Esophagus muscularis mucosa (tissue), 4 donors: Measurements from ENCODE around the gene DISC1. TPM values are rescaled to one million over a fixed set of nuclear protein-coding genes. Genes with fewer than 3 reads are reported as not detected.

ENCODE experiments used
- DNase-seq: peaks from one replicate; pipeline ENCODE4 v3.0.0-alpha.2; 2017; ENCODE audit errors: extremely low spot score
- H3K27ac ChIP-seq, 4 donors: fragments of 200-600 bp; sonication (generic); replicated peaks in 1 of 4; 1 replicate in 3 of 4; 2 replicates in 1 of 4; pipeline ENCODE4 v1.5.1; 2016 to 2019; ENCODE audit warnings: mild to moderate bottlenecking in 1 of 4
- H3K27me3 ChIP-seq, 4 donors: fragments of 200-600 bp; sonication (generic); one replicate each; pipeline versions ENCODE4 v1.5.1 to v1.6.0; 2016 to 2019
- H3K36me3 ChIP-seq, 4 donors: fragments of 200-600 bp; sonication (generic); one replicate each; pipeline ENCODE4 v1.5.1; 2016 to 2019
- H3K4me1 ChIP-seq, 4 donors: fragments of 200-600 bp; sonication (generic); one replicate each; pipeline ENCODE4 v1.5.1; 2016 to 2019
- H3K4me3 ChIP-seq, 4 donors: fragments of 200-600 bp; sonication (generic); 1 replicate in 2 of 4; 2 replicates in 2 of 4; pipeline ENCODE4 v1.5.1; 2016 to 2019; ENCODE audit warnings: mild to moderate bottlenecking in 4 of 4, moderate library complexity in 1 of 4
- H3K9me3 ChIP-seq, 4 donors: fragments of 200-600 bp; sonication (generic); 1 replicate in 3 of 4; 2 replicates in 1 of 4; pipeline ENCODE4 v1.5.1; 2016 to 2019
- CTCF ChIP-seq, 3 experiments: fragments of 200-600 bp in 2 of 3; fragments of 450-650 bp in 1 of 3; sonication (generic) in 2 of 3; IDR thresholded peaks; one replicate each; pipeline ENCODE4 v1.5.1; 2017 to 2019; ENCODE audit warnings: antibody characterized with exemption in 3 of 3, mild to moderate bottlenecking in 2 of 3, moderate library complexity in 1 of 3
- EP300 ChIP-seq: sonication (generic); formaldehyde crosslinking; IDR thresholded peaks from one replicate; pipeline ENCODE4 v1.6.1; 2017; ENCODE audit warnings: antibody characterized with exemption
- POLR2A ChIP-seq: fragments of 450-650 bp; IDR thresholded peaks from one replicate; pipeline ENCODE4 v1.6.1; 2017; ENCODE audit warnings: antibody characterized with exemption, moderate library complexity, mild to moderate bottlenecking, low read depth
- POLR2AphosphoS5 ChIP-seq, 2 donors: sonication (generic); formaldehyde crosslinking; IDR thresholded peaks; one replicate each; pipeline ENCODE4 v1.6.1; 2017; ENCODE audit warnings: antibody characterized with exemption in 2 of 2
- WGBS: methylation state at CpG from one replicate; pipeline ENCODE4 v1.1.5; 2018; 5-methylcytosine and 5-hydroxymethylcytosine counted together
- intact Hi-C: fragments of 100-400 bp; cut with DNase I; formaldehyde crosslinking; loops from one replicate; pipeline ENCODE4 v1.15.1; 2023
- total RNA-seq, 4 donors: library from RNA; depleted of rRNA; stranded (reverse); fragments of >200 nt; gene quantifications; one replicate each; pipeline versions ENCODE4 v1.1.0 to v1.2.1, GENCODE V29; 2016

Gene DISC1
- total RNA-seq, 4 donors from 2014 or later: 5.3 to 6.6 (median 6.2) TPM

GRCh38 chr1:231676487-231676886, 49.9 kb downstream of the DISC1 start:
- Histone ChIP-seq H3K27me3 (no peaks in the 10 kb centered on the region), H3K4me1 (no peaks in the 10 kb centered on the region), H3K36me3 (no peaks in the 10 kb centered on the region), H3K9me3 (no peaks in the 10 kb centered on the region), H3K27ac (no peak overlapping the region), H3K4me3 (no peak overlapping the region)
- no peak for DNase-seq
- intact Hi-C loops: no loop called here
- TF ChIP-seq EP300 (no peak), POLR2A (no peak), CTCF (IDR thresholded peaks at IDR 0.05) (no peak), POLR2AphosphoS5 (IDR thresholded peaks at IDR 0.05) (no peak)

GRCh38 chr1:231677442-231677841, 50.9 kb downstream of the DISC1 start:
- no peaks in the 10 kb centered on the region for H3K9me3 ChIP-seq
- H3K27me3 ChIP-seq: no peaks in the 10 kb centered on the region
- no peak overlapping the region for H3K4me3 ChIP-seq
- WGBS: 92% methylated on average over 9 of the region's 10 CpGs
- intact Hi-C loops: no loop called here
- TF ChIP-seq EP300: no peak
- no peak for TF ChIP-seq POLR2A
- no peak for TF ChIP-seq POLR2AphosphoS5 (IDR thresholded peaks at IDR 0.05)
- no peak for TF ChIP-seq CTCF (IDR thresholded peaks at IDR 0.05)
- H3K27ac ChIP-seq: no peak overlapping the region
- DNase-seq: no peak
- H3K36me3 ChIP-seq: no peaks in the 10 kb centered on the region
- H3K4me1 ChIP-seq: no peaks in the 10 kb centered on the region

- Histone ChIP-seq H3K36me3 (no peaks in the 10 kb centered on the region), H3K9me3 (no peaks in the 10 kb centered on the region), H3K4me1 (peaks cover 0 to under 1% (median 0%) of the 10 kb centered on the region in 4 donors), H3K4me3 (no peak overlapping the region), H3K27ac (no peak overlapping the region), H3K27me3 (no peaks in the 10 kb centered on the region)
- WGBS: 84% methylated on average over 7 of the region's 7 CpGs
- intact Hi-C loops: no loop called here
- no peak for DNase-seq
- no peak for TF ChIP-seq EP300
- no peak for TF ChIP-seq CTCF (IDR thresholded peaks at IDR 0.05)
- TF ChIP-seq POLR2AphosphoS5 (IDR thresholded peaks at IDR 0.05): no peak
- TF ChIP-seq POLR2A: no peak
Measured at GRCh38 chr1:231678011-231678432, 51.4 kb downstream of the DISC1 start.

DNA sequence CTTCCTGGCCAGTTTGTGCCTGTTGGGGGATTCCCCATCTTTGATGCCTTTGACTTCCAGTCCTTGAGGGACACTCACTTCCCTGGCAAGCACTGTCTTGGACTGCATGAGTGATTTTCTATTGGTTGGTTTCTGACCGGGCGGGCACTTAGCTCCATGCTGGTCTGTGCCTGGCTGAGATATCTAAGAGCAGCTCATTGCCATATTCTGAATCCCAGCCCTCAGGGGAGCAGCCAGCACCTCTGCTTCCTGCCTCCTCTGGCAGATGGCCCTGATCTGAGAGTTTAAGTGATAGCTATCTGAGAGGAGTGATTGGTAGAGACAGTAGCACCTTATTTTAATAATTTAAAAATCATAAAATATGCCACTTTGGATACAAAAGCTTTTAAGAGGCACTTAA, 52.5 kb downstream of the DISC1 start:
- H3K27ac ChIP-seq: no peak overlapping the region
- TF ChIP-seq POLR2AphosphoS5 (IDR thresholded peaks at IDR 0.05): no peak
- H3K36me3 ChIP-seq: no peaks in the 10 kb centered on the region
- no peak overlapping the region for H3K4me3 ChIP-seq
- intact Hi-C loops: no loop called here
- peaks cover 0 to 11% (median 4%) of the 10 kb centered on the region in 4 donors for H3K4me1 ChIP-seq
- DNase-seq: no peak
- WGBS: 87% methylated on average over 2 of the region's 2 CpGs
- H3K9me3 ChIP-seq: no peaks in the 10 kb centered on the region
- no peaks in the 10 kb centered on the region for H3K27me3 ChIP-seq

GRCh38 chr1:231681006-231681405, 54.4 kb downstream of the DISC1 start:
- Histone ChIP-seq H3K27ac (no peak overlapping the region), H3K27me3 (no peaks in the 10 kb centered on the region), H3K4me1 (peaks cover 0 to 14% (median 4%) of the 10 kb centered on the region in 4 donors), H3K4me3 (no peak overlapping the region), H3K36me3 (no peaks in the 10 kb centered on the region), H3K9me3 (peaks cover 0 to under 1% (median 0%) of the 10 kb centered on the region in 4 donors)
- intact Hi-C loops: no loop called here
- TF ChIP-seq EP300 (no peak), POLR2AphosphoS5 (IDR thresholded peaks at IDR 0.05) (no peak), POLR2A (no peak)
- DNase-seq: no peak
- 92% methylated on average over 3 of the region's 3 CpGs for WGBS

DNA sequence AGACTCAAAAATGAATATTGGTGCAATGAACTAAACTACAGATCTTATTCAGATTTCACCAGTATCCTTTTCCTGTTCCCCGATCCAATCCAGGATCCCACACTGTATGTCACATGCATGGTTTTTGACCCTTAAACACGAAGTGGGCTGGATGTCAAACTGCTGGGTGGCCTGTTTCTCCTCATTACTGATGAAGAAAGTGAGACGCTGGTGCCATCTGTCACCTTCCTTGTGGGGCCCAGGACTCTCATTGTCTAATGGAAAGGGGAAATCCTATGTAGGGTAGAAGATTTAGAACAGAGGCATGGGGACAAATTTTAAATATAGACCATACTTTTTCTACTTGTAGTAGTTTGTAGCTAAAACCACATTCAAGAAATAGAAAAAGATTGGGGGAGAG, 56.2 kb downstream of the DISC1 start:
- Histone ChIP-seq H3K27me3 (no peaks in the 10 kb centered on the region), H3K9me3 (peaks cover 0 to 12% (median 0%) of the 10 kb centered on the region in 4 donors), H3K36me3 (no peaks in the 10 kb centered on the region), H3K27ac (no peak overlapping the region), H3K4me1 (peaks cover 0 to 14% (median 4%) of the 10 kb centered on the region in 4 donors), H3K4me3 (no peak overlapping the region)
- intact Hi-C loops: no loop called here
- WGBS: 74% methylated on average over 3 of the region's 3 CpGs
- DNase-seq: no peak
- TF ChIP-seq EP300 (no peak), POLR2AphosphoS5 (IDR thresholded peaks at IDR 0.05) (no peak), CTCF (IDR thresholded peaks at IDR 0.05) (no peak), POLR2A (no peak)
